Smooth muscle cell (in vitro differentiated cells): ENCODE measurements around the gene SIRT7. TPM values are rescaled to one million over a fixed set of nuclear protein-coding genes. Genes with fewer than 3 reads are reported as not detected.

Experiments
- DNase-seq: peaks from one replicate; lab custom pipeline; 2025; ENCODE audit not compliant: unreplicated experiment; lab: John Stamatoyannopoulos, UW
- H2AFZ ChIP-seq: fragments of 200-600 bp; sonication (generic); 2 replicates; pipeline ENCODE4 v1.6.0; 2016; ENCODE audit warnings: antibody characterized with exemption, low read depth, mild to moderate bottlenecking
- H3F3A ChIP-seq: fragments of 200-600 bp; sonication (generic); 2 replicates; pipeline ENCODE4 v1.6.0; 2017; ENCODE audit warnings: antibody characterized with exemption, low read depth
- H3K27ac ChIP-seq: fragments of 200-600 bp; sonication (generic); 2 replicates; pipeline ENCODE4 v1.5.1; 2016; ENCODE audit warnings: low read depth, mild to moderate bottlenecking
- H3K27me3 ChIP-seq: fragments of 200-600 bp; sonication (generic); 2 replicates; pipeline ENCODE4 v1.6.1; 2016; ENCODE audit warnings: low read depth, mild to moderate bottlenecking
- H3K36me3 ChIP-seq: fragments of 200-600 bp; sonication (generic); 2 replicates; pipeline ENCODE4 v1.5.1; 2016; ENCODE audit warnings: low read depth
- H3K4me1 ChIP-seq: fragments of 200-600 bp; sonication (generic); 2 replicates; pipeline ENCODE4 v1.5.1; 2016; ENCODE audit warnings: low read depth
- H3K4me2 ChIP-seq: fragments of 200-600 bp; sonication (generic); 2 replicates; pipeline ENCODE4 v1.6.0; 2016; ENCODE audit warnings: mild to moderate bottlenecking
- H3K4me3 ChIP-seq: fragments of 200-600 bp; sonication (generic); 2 replicates; pipeline ENCODE4 v1.5.1; 2016; ENCODE audit warnings: mild to moderate bottlenecking
- H3K79me2 ChIP-seq: fragments of 200-600 bp; sonication (generic); 2 replicates; pipeline ENCODE4 v1.6.0; 2016; ENCODE audit warnings: low read depth, mild to moderate bottlenecking
- H3K9ac ChIP-seq: fragments of 200-600 bp; sonication (generic); 2 replicates; pipeline ENCODE4 v1.6.0; 2016; ENCODE audit warnings: low read depth
- H3K9me3 ChIP-seq: fragments of 200-600 bp; sonication (generic); replicated peaks from 2 replicates; pipeline ENCODE4 v1.5.1; 2016; ENCODE audit warnings: low read depth
- H4K20me1 ChIP-seq: fragments of 200-600 bp; sonication (generic); 2 replicates; pipeline ENCODE4 v1.6.0; 2016; ENCODE audit warnings: low read depth
- CTCF ChIP-seq: fragments of 200-600 bp; sonication (generic); IDR thresholded peaks from 2 replicates; pipeline ENCODE4 v1.5.1; 2017; ENCODE audit warnings: borderline replicate concordance, mild to moderate bottlenecking, antibody characterized with exemption; ENCODE audit not compliant: insufficient read depth, poor library complexity, severe bottlenecking
- WGBS: methylation state at CpG from one replicate; pipeline ENCODE4 v1.1.7; 2016; ENCODE audit warnings: low lambda C conversion rate; 5-methylcytosine and 5-hydroxymethylcytosine counted together
- polyA plus RNA-seq: library from polyadenylated mRNA; unstranded; fragments of >200 nt; fragmentation: Nextera tagmentation; extraction: Ambion mirVana; gene quantifications from 2 replicates; pipeline ENCODE4 v1.2.1, GENCODE V29; 2016
- total RNA-seq: library from RNA; depleted of rRNA; stranded (reverse); fragments of >200 nt; gene quantifications from 2 replicates; pipeline ENCODE4 v1.2.3, GENCODE V29; 2014

SIRT7 gene
- total and polyA plus RNA-seq, 2 experiments from 2014 or later: 10.1 to 19.9 TPM

GRCh38 chr17:81939218-81939617 lies 21.2 kb upstream of the SIRT7 start:
- WGBS: 91% methylated on average over 15 of the region's 15 CpGs
- peaks cover 5% of the 10 kb centered on the region for H3K4me1 ChIP-seq
- TF ChIP-seq CTCF: no peak
- H2AFZ ChIP-seq: no peak overlapping the region
- no peaks in the 10 kb centered on the region for H3K27me3 ChIP-seq
- no peak overlapping the region for H3K4me2 ChIP-seq
- H3K9me3 ChIP-seq: no peaks in the 10 kb centered on the region
- no peak overlapping the region for H3K27ac ChIP-seq
- no peak overlapping the region for H3K4me3 ChIP-seq
- H3K9ac ChIP-seq: no peak overlapping the region
- peaks cover 20% of the 10 kb centered on the region for H3K79me2 ChIP-seq
- H3F3A ChIP-seq: no peaks in the 10 kb centered on the region
- H4K20me1 ChIP-seq: peaks cover 15% of the 10 kb centered on the region
- DNase-seq: no peak
- H3K36me3 ChIP-seq: no peaks in the 10 kb centered on the region

- no peaks in the 10 kb centered on the region for H3K36me3 ChIP-seq
- H3K4me1 ChIP-seq: peaks cover 5% of the 10 kb centered on the region
- H3K27ac ChIP-seq: no peak overlapping the region
- WGBS: 93% methylated on average over 6 of the region's 6 CpGs
- H3F3A ChIP-seq: peaks cover 8% of the 10 kb centered on the region
- peaks cover 35% of the 10 kb centered on the region for H4K20me1 ChIP-seq
- H3K4me2 ChIP-seq: peak overlapping the region; percentile 85
- no peak for TF ChIP-seq CTCF
- H3K79me2 ChIP-seq: peaks cover 20% of the 10 kb centered on the region
- peak overlapping the region; percentile 57 for H3K4me3 ChIP-seq
- H3K27me3 ChIP-seq: no peaks in the 10 kb centered on the region
- no peak for DNase-seq
- H3K9ac ChIP-seq: no peak overlapping the region
- H3K9me3 ChIP-seq: no peaks in the 10 kb centered on the region
- H2AFZ ChIP-seq: no peak overlapping the region
Measured at GRCh38 chr17:81935709-81936084, 17.7 kb upstream of the SIRT7 start.

- Histone ChIP-seq H3K9me3 (no peaks in the 10 kb centered on the region), H3K4me1 (peaks cover 5% of the 10 kb centered on the region), H4K20me1 (peaks cover 35% of the 10 kb centered on the region), H2AFZ (no peak overlapping the region), H3K4me3 (peak overlapping the region; percentile 57), H3K79me2 (peaks cover 20% of the 10 kb centered on the region), H3K27me3 (no peaks in the 10 kb centered on the region), H3K9ac (no peak overlapping the region), H3K36me3 (no peaks in the 10 kb centered on the region), H3K27ac (no peak overlapping the region), H3F3A (peaks cover 8% of the 10 kb centered on the region), H3K4me2 (peak overlapping the region; percentile 85)
- TF ChIP-seq CTCF: no peak
- DNase-seq: no peak
- 96% methylated on average over 38 of the region's 38 CpGs for WGBS
Measured at GRCh38 chr17:81934850-81935708, 17.1 kb upstream of the SIRT7 start.
